ENCODE results near the gene GIGYF2.
"Not testable (repeated sequence)": the region's sequence is repeated elsewhere in the genome, so short reads cannot be mapped to it uniquely, and the experiment has no call there.

The GIGYF2 gene

DNA sequence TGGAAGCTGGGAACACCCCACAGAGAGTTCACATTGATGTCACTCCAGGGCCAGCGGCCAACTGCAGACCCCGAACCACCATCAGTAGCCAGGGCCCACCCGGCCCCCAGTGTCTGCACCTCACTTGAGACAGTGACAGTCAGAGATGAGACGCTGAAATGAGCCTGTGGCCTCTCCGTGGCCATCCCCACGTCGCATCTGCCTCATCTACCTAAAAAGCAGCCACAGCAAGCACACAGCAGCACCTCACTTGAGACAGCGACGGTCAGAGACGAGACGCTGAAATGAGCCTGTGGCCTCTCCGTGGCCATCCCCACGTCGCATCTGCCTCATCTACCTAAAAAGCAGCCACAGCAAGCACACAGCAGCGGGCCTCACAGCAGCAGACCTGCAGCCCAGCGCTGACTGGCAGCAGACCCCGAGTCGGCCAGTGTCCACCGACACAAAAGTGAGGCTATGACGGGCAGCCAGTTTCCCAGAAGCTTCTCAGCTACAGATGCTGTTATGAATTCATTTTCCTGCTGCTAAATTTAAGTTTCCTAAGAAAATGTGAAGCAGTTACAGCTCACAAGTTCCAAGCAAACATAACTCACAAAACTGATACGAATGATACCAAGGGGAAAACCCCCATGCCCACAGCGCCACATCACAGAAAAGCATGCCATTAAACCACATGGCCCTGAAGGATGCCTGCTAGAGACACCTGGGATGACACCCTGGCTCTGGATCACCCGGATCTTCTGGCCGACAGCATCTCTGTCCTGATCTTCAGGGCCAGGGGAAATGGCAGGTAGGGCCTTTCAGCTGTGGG, 200.7 kb downstream of the GIGYF2 start:
- DNase-seq: no peak

DNA sequence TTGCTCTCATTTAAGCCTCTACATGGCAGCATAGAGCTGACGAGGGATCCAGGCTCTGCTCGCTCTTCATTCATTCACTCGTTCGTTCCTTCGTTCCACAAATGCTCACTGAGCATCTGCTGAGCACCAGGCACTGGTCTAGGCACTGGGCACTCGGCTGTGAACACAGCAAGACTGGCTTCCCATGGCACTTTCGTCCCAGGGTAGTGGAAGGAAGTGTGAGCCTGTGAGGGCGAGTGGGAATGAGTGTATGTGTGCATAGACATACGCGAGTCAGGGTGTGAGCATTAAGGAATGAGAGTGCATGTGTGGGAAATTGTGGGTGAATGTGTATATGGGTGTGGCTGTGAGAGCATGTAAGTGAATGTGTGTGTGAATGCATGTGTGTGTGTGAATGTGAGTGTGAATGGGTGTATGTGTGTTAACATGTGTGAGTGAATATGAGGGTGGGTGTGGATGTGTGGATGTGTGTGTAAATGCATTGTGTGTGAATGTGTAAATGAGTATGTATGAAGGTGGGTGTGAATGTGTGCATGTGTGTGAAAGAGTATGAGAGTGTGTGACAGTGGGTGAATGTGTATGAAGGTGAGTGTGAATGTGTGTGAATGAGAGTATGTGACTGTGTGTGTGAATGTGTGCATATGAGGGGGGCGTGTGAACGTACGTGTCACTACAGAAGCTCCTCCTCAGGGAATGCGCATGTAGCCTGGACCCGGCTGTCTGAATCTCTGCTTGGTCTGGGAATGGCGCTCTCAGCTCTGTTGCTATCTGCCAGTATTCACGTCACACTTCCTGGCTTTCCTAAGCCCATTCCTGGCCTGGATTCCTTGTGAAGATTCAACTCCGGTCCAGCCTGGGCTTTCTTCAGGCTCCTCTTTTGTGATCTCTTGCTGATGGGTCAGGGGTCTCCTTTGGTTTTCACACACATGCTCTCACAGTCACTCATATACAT, 201.7 kb downstream of the GIGYF2 start:
- DNase-seq: no peak

DNA sequence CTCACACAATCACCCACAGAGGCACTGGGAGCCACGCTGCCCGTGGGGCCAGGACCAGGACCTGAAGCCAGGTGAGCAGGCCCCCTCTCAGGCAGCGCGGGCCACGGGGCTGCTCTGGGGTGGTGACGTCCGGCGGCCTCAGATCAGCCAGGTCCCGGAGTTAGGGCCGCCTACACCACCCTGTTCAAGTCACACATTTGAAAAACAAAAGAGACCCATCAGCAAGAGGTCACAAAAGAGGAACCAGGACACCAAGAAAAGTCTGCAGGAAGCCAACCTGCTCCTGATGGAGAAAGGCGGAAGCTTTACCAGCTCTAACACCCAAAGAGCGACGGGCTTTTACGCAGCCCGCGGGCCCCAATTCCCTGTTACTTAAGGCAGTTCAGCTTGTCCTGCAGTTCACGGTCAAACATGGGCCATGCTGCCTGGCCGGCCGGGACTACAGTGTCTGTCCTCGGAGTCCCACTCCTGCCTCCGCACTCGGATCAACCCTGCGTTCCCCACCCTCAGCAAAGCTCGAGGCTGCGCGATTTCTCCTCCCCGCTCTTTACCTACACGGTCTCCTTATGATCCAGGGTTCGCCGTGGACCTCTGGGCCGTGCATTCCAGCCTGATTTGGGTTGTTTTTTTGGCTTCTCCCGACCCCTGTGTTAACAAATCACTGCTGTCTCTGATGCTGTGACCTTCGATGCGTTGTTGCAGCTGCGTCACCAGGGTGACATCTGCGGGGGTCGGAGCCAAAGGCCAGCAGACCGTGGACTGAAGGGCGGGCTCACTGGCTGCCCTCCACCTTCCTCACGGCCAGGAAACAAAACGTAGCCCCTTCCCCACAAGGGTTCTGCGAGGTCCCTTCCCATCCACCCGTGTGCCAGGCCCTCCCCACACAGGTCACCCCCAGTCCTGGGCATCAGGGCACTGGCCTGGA, 203.9 kb downstream of the GIGYF2 start:
- DNase-seq: no peak

DNA sequence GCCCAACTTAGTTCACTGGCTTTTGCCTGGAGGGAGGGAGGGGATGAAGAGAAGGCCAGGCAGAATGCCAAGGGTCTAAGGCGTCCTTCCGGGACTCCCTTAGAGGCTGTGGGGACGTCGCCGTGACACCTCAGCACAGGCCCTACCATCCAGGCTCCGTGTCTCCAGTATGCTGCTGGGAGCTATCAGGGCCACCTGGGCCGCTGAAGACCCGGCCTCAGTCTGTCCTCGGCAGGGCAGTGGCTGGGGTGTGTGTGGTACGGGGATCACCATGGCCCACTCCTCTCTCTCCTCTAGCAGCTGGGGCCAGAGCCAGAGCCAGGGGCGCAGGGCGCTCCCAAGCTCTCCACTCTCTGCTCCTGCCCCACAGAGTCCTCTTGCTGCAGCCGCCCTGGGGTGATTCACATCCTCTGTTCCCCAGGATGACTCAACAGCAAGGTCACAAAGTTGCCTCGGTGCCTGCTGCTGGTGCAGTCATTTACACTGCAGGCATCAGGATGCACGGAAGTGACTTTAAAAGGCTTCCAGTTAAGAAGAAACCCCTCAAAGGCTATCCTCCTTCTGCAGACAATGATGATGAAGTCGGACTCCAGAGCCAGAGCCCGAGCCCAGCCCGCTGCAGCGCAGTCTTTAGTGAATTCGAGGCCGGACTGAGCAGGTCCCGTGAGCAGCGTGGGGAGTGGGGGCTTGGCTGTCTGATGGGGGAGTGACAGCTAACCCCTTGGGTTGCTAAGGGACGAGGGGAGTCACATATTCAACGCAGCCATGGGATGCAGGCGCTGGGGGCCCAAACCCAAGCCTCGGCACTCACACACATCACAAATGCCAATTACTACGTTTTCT, 204.8 kb downstream of the GIGYF2 start:
- DNase-seq: no peak

DNA sequence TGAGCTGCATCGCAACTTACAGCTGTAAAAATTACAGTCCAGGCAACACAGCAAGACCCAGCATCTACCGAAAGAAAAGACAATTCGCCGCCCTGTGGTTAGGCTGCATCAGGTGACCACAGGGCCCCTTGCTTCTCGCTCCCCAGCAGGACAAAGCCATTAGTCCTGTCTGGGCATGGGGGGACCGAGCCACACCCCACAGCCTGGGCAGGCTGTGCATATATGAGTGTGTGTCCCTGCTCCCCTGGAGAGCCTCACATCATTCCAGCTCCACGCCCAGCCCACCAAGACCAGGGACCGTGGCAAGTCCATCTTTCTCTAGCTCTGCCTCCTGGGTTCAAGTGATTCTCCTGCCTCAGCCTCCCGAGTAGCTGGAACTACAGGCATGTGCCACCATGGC, 206.9 kb downstream of the GIGYF2 start:
- DNase-seq: no peak

DNA sequence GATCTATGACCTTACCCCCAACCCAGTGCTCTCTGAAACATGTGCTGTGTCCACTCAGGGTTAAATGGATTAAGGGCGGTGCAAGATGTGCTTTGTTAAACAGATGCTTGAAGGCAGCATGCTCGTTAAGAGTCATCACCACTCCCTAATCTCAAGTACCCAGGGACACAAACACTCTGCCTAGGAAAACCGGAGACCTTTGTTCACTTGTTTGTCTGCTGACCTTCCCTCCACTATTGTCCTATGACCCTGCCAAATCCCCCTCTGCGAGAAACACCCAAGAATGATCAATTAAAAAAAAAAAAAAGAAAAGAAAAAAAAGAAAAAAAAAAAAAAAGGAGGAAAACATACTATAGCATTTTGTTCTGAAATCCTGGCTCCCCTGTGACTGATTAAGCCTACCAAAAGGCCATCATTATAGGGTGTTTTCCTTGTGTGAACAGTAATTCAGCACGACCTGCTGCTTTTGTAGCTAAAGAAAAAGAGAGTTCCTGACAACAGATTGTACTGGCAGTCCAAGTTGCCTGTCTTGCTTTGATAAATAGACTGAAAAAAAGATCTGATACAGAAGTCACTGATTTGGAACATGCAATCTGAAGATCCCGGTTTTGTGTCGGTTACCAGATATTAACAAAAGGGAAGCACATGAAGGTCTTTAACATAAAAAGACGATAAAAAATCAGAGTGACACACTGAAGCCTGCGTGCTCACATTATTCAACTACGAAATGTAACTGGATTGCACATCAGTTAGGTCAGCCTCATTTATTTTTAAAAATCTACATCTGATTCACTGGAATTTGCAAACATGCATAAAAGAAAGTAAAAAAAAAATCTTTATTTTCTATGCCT, 210.0 kb downstream of the GIGYF2 start:
- DNase-seq: not testable (repeated sequence)

DNA sequence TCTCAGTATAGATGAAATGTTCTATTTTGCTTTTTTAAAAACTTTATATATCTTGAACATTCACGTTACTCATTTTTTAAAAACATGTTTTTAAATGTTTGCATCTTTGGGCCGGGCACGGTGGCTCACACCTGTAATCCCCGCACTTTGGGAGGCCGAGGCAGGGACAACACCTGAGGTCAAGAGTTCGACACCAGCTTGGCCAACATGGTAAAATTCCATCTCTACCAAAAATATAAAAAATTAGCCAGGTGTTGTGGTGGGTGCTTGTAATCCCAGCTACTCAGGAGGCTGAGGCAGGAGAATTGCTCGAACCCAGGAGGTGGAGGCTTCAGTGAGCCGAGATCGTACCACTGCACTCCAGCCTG, 210.6 kb downstream of the GIGYF2 start:
- not testable (repeated sequence) for DNase-seq

DNA sequence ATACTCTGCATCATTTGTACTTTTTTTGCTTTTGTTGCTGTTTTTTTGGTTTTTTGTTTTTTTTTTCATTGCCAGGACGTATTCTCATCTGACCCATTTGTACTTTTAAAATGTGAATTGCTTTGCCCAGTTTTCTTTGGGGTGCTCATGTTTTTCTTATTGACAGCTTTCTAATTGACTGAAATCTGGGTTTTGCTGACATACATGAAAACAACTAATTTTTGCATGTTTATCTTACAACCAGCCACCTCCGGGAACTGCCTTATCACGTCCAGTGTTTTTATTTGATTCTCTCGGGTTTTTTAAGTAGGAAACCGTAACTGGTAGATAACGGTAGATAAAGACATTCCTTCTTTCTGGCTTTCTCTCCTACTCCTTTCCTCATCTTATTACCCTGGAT, 211.6 kb downstream of the GIGYF2 start:
- DNase-seq: no peak

Measured in NCI-H1436 (cell line).